ENCODE measurements around the gene MRTFB. TPM values are rescaled to one million over a fixed set of nuclear protein-coding genes. Genes with fewer than 3 reads are reported as not detected.

Gene MRTFB
- total and polyA plus RNA-seq, 2 experiments from 2014 or later: 13.9 to 22.2 TPM

- H3K79me2 ChIP-seq (replicated peaks; ENCODE audit: insufficient read depth): no peaks in the 10 kb centered on the region
- H3K27ac ChIP-seq (ENCODE audit: low read depth): no peak overlapping the region
- ATAC-seq: no peak
- no peak overlapping the region for H3K4me3 Mint-ChIP-seq
- H3K4me3 ChIP-seq: no peak overlapping the region
- no peaks in the 10 kb centered on the region for H3K4me1 Mint-ChIP-seq
- 0 out of 2 replicates have a peak, but pooled peaks cover 3% of the 10 kb centered on the region for H4K20me1 ChIP-seq (replicated peaks; ENCODE audit: insufficient read depth)
- H3K27me3 ChIP-seq (ENCODE audit: insufficient read depth): no peaks in the 10 kb centered on the region
- H3K9me3 Mint-ChIP-seq: no peaks in the 10 kb centered on the region
- no peak overlapping the region for H2AFZ ChIP-seq
- DNase-seq (ENCODE audit: low spot score): no peak
- H3K9me2 ChIP-seq (ENCODE audit: insufficient read depth): no peaks in the 10 kb centered on the region
- H3K27ac Mint-ChIP-seq: no peak overlapping the region
- H3K4me1 ChIP-seq (ENCODE audit: insufficient read depth): no peaks in the 10 kb centered on the region
- H3K4me2 ChIP-seq: no peak overlapping the region
- no peak for TF ChIP-seq ZNF114 (CRISPR knock-in tag; IDR thresholded peaks at IDR 0.05)
- TF ChIP-seq EZH2 (IDR thresholded peaks at IDR 0.05; ENCODE audit: low read depth, unreplicated experiment): no peak
- no peak for TF ChIP-seq ETS1 (IDR thresholded peaks at IDR 0.05)
- no peak for TF ChIP-seq JUNB (IDR thresholded peaks at IDR 0.05; ENCODE audit: unreplicated experiment)
- TF ChIP-seq POLR2AphosphoS5 (IDR thresholded peaks at IDR 0.05; ENCODE audit: low read depth): no peak
- TF ChIP-seq REST (IDR thresholded peaks at IDR 0.05; ENCODE audit: unreplicated experiment): no peak
- TF ChIP-seq ZNF331 (CRISPR knock-in tag; IDR thresholded peaks at IDR 0.05; ENCODE audit: low read depth): no peak
- no peak for TF ChIP-seq STAT1 (IDR thresholded peaks at IDR 0.05; ENCODE audit: unreplicated experiment)
- TF ChIP-seq EZH2phosphoT487 (IDR thresholded peaks at IDR 0.05; ENCODE audit: unreplicated experiment): no peak
- TF ChIP-seq CREB1 (CRISPR knock-in tag; IDR thresholded peaks at IDR 0.05; ENCODE audit: low read depth): no peak
- TF ChIP-seq ZNF462 (CRISPR knock-in tag; IDR thresholded peaks at IDR 0.05): no peak
- no peak for TF ChIP-seq CTCF (conservative IDR thresholded peaks at IDR 0.05; ENCODE audit: low read depth in 2 of 2)
- TF ChIP-seq NANOG (IDR thresholded peaks at IDR 0.05; ENCODE audit: borderline replicate concordance): no peak
- peaks cover 24% of the 10 kb centered on the region for H3K36me3 Mint-ChIP-seq (ENCODE audit: low read depth)
- peaks cover 18% of the 10 kb centered on the region for H3K36me3 ChIP-seq (ENCODE audit: insufficient read depth)
- H3F3A ChIP-seq (replicated peaks; ENCODE audit: low read depth): no peaks in the 10 kb centered on the region
- H3K27me3 Mint-ChIP-seq (ENCODE audit: insufficient read depth, low read depth, poor library complexity): no peaks in the 10 kb centered on the region
Observed at GRCh38 chr16:14242769-14243168, 171.7 kb downstream of the MRTFB start.
